SK-N-MC (cell line): ENCODE measurements around the gene UTF1.

Experiments used
- EZH2 ChIP-seq: fragments of 200-600 bp; sonication (generic); IDR thresholded peaks from one replicate; pipeline ENCODE4 v1.6.1; 2017; ENCODE audit warnings: antibody characterized with exemption
- FOXP2 ChIP-seq: optimal IDR thresholded peaks from 2 replicates; pipeline ENCODE3; 2011; ENCODE audit warnings: mild to moderate bottlenecking, moderate library complexity; ENCODE audit not compliant: insufficient read depth; ENCODE audit errors: extremely low read length, control extremely low read depth
- POLR2AphosphoS5 ChIP-seq: IDR thresholded peaks from 2 replicates; pipeline ENCODE4 v1.6.1; 2012; ENCODE audit warnings: mild to moderate bottlenecking, low read depth, low read length, borderline replicate concordance

DNA sequence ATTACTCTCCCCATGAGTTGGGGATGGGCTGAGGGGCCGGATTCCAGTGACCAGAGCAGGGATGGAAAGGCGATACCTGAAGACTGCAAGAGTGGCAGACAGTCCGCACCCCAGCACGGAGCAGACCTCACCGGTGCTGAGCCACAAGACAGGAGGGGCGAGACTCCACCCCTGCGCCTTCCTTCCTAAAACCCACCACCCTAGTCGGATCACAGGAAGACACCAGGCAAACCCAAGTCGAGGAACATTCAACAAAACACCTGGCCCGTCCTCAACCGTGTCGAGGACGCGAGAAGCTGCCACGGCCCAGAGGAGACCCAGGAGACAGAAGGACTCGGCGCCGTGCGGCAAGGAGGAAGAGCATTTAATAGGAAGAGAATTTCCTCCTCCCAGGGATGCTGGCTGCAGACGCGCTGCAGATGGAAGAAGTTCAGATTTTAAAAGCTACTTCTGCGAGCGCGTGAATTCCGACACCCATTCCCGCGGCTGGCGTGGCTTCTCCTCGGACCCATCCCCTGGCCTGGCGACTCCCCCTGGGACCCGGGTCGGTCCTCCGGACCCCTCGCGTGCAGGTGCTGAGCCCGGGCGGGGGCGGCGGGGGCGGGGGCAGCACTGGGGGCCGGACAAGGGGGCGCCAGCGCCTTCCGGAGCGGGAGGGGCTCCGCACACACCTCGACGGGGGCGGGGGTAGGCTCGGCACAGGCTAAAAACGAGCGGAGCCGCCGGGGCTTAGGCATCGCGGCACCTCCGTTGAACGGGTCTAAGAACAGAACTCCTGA is 563 bp upstream of the UTF1 start:
- TF ChIP-seq EZH2 (no peak), POLR2AphosphoS5 (no peak), FOXP2 (no peak)
